SJCRH30 (cell line): Measurements from ENCODE around the gene FFAR3. TPM values are rescaled to one million over a fixed set of nuclear protein-coding genes. Genes with fewer than 3 reads are reported as not detected.
"Not testable (repeated sequence)": the region's sequence is repeated elsewhere in the genome, so short reads cannot be mapped to it uniquely, and the experiment has no call there.

Source experiments
- DNase-seq, 2 experiments: peaks; one replicate each; pipeline ENCODE4 v3.0.0-alpha.2; 2015 to 2020
- H3K27ac ChIP-seq: fragments of 250-450 bp; sonication (Bioruptor Pico); 2 replicates; pipeline ENCODE4 v1.5.1; 2020; ENCODE audit warnings: mild to moderate bottlenecking, moderate library complexity
- H3K27me3 ChIP-seq: fragments of 250-450 bp; sonication (Bioruptor Pico); 2 replicates; pipeline ENCODE4 v1.5.1; 2020; ENCODE audit warnings: mild to moderate bottlenecking, moderate library complexity
- H3K36me3 ChIP-seq: fragments of 250-450 bp; sonication (Bioruptor Pico); 2 replicates; pipeline ENCODE4 v1.5.1; 2020; ENCODE audit warnings: mild to moderate bottlenecking, moderate library complexity
- H3K4me1 ChIP-seq: fragments of 250-450 bp; sonication (Bioruptor Pico); 2 replicates; pipeline ENCODE4 v1.5.1; 2020; ENCODE audit warnings: mild to moderate bottlenecking, moderate library complexity
- H3K4me3 ChIP-seq: fragments of 250-450 bp; sonication (Bioruptor Pico); 2 replicates; pipeline ENCODE4 v1.5.1; 2020; ENCODE audit warnings: mild to moderate bottlenecking, moderate library complexity
- H3K9me3 ChIP-seq: fragments of 250-450 bp; sonication (Bioruptor Pico); replicated peaks from 2 replicates; pipeline ENCODE4 v1.5.1; 2020; ENCODE audit warnings: mild to moderate bottlenecking, moderate library complexity
- total RNA-seq: library from RNA; depleted of rRNA; stranded (reverse); fragments of >200 nt; shearing (Covaris generic); gene quantifications from 2 replicates; pipeline ENCODE4 v1.2.3, GENCODE V29; 2014

Gene FFAR3
- total RNA-seq, 1 experiment from 2014 or later, result not detected

DNA sequence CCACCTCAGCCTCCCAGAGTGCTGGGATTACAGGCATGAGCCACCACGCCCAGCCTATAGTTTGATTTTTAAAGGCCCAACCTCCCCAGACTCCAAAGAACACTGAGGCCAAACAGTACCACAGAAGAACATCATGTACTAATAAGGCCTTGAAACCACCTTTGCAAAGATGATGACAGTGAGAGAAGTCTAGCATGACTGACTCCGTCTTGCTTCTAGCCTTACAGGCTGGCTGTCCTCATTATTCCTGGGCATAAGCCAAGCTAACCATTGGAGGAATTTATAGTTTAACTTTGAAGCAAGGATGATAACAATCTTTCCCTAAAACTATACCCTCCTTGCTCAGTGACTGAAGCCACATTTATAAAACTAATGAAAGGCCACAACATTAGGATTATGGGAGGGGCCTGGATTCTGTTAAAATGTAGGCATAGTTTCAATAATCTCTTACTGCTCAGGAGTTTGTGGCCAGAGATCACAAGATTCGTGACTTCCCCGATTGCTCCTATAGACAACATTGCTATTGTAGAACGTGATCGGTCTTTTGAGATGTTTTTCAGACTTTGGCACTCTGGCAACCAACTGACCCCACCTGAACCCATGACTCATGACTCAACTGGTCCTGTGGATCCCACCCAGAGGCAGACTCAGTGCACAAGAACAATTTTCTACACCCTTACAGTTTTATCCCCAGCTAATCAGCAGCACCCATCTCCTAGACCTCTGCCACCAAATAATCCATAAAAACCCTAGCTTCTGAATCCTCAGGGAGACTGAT, 30.2 kb downstream of the FFAR3 start:
- Histone ChIP-seq H3K9me3 (peaks cover 15% of the 10 kb centered on the region), H3K36me3 (peaks cover 2% of the 10 kb centered on the region; the same call in 1 of the 2 replicates), H3K4me3 (no peak overlapping the region), H3K4me1 (no peaks in the 10 kb centered on the region), H3K27me3 (no peaks in the 10 kb centered on the region), H3K27ac (no peak overlapping the region)
- DNase-seq, result no peak

DNA sequence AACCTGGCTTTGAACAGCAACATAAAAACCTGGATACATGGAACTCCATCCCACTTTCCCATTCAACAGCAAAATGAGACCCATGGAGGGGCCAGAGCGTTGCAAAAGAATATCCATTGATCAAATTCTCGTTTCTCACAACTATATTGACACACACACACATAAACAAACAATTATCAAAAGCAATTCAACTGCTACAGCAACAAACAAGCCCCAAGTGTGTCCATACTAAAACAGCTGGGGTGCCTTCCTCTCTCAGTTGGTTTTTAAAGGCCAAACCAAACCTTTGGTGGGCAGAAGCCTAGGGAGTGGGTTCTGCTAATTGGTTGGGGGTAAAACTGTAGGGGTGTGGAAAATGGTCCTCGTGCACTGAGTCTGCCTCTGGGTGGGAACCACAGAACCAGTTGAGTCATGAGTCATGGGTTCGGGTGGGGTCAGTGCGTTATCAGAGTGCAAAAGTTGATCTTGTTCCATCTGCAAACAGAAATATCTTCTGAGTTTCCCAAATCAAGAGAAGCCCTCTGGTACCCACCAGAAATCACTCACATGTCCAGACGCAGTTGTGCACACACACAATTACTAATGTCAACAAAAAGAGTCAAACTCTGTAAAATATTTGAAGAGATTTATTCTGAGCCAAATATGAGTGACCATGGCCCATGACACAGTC, 31.1 kb downstream of the FFAR3 start:
- Histone ChIP-seq H3K4me1 (no peaks in the 10 kb centered on the region), H3K27me3 (no peaks in the 10 kb centered on the region), H3K27ac (no peak overlapping the region), H3K4me3 (no peak overlapping the region), H3K36me3 (peaks cover 2% of the 10 kb centered on the region; the same call in 1 of the 2 replicates), H3K9me3 (peaks cover 15% of the 10 kb centered on the region)
- no peak for DNase-seq

DNA sequence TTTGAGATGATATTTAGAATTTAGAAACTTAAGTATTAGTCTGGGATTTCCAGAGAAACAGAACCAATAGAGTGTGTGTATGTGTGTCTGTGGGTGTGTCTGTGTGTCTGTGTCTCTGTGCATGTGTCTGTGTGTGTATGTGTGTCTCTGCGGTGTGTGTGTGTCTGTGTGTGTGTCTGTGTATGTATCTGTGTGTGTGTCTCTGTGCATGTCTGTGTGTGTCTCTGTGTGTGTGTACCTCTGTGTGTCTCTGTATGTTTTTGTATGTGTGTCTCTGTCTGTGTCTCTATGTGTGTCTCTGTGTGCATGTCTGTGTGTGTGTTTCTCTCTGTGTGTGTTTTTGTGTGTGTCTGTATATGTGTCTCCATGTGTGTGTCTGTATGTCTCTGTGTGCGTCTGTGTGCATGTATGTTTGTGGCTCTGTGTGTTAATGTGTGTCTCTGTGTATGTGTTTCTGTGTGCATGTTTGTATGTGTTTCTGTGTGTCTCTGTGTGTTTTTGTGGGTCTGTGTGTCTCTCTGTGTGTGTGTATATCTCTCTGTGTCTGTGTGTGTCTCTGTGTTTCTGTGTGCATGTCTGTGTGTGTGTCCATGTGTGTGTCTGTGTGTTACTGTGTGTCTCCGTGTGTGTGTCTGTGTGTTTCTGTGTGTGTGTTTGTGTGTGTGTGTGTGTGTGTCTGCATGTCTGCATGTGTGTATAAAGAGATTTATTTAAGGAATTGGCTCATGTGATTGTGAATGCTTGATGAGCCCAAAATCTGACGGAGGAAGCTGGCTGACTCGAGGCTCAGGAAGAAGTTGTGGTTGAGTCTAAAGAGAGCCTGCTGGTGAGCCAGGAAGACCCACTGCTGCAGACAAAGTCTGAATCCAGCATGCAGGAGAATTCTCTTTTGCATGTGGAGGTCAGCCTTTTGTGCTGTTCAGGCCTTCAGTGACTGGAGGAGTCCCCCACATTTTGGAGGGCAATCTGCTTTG, 34.8 kb downstream of the FFAR3 start:
- no peak overlapping the region for H3K4me3 ChIP-seq

DNA sequence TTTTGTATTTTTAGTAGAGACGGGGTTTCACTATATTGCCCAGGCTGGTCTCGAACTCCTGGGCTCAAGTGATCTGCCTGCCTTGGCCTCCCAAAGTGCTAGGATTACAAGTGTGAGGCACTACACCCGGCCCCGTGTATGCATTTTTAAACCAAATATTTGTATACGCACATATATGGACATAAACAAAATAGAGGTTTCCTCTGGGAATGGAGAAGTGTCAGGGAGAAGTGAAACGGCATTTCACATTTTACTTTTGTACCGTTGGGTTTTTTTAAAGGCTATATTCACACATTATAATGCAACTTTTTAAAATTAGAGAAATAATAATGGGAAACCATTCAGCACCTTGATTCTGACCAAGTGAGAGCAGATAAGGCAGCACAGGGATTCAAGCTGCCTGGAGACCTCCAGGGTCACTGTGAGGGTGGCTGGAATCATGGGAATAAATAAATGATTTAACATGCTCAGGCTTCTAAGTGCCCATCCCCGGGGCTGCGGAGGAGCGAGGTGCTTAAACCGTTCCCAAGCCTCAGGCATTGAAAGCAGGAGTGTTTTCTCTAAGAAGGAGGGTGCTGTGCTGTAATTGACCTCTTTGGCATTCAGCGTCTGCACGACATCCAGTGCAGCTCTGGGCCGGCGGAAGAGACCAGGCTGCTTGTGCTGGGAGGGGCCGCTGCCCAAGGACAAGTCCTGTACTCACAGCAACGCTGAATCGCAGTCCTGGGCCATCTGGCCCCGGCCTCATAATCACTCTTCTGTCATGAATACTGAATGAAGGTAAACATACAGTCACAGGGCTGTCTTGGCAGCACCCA, 37.3 kb downstream of the FFAR3 start:
- Histone ChIP-seq H3K4me3 (no peak overlapping the region), H3K27ac (no peak overlapping the region), H3K4me1 (no peaks in the 10 kb centered on the region), H3K36me3 (no peaks in the 10 kb centered on the region), H3K27me3 (no peaks in the 10 kb centered on the region), H3K9me3 (no peaks in the 10 kb centered on the region)
- no peak for DNase-seq

More for the DNA sequence above, 34.8 kb downstream of the FFAR3 start:
- no peak for DNase-seq
- H3K27me3 ChIP-seq, result no peaks in the 10 kb centered on the region
- H3K36me3 ChIP-seq, result no peaks in the 10 kb centered on the region
- H3K27ac ChIP-seq, result no peak overlapping the region
- no peaks in the 10 kb centered on the region for H3K4me1 ChIP-seq
- no peaks in the 10 kb centered on the region for H3K9me3 ChIP-seq

DNA sequence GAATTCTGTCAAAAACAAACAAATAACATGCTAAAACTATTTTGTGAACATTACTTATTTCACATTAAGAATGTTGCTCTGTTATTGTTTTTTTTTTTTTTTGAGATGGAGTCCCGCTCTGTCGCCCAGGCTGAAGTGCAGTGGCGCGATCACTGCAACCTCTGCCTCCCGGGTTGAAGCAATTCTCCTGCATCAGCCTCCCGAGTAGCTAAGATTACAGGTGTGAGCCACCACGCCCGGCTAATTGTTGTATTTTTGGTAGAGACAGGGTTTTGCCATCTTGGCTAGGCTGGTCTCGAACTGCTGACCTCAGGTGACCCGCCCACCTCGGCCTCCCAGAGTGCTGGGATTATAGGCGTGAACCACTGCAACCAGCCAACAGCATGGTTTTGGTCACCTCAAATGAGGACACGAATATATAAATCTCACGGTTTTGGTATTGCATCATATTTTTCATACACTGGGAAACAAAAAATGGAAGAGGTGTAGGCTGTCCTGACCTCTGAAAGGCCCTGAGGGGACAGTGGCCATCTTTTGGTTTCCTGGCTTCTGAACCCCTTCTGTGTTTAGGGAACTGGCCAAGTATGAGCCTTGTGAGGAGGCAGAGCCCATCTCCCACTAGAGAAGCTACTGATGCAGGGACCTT, 38.1 kb downstream of the FFAR3 start:
- DNase-seq, result no peak
- H3K27me3 ChIP-seq, result 0 out of 2 replicates have a peak, but pooled peaks cover 3% of the 10 kb centered on the region
- no peaks in the 10 kb centered on the region for H3K36me3 ChIP-seq
- no peaks in the 10 kb centered on the region for H3K4me1 ChIP-seq
- no peak overlapping the region for H3K4me3 ChIP-seq
- no peak overlapping the region for H3K27ac ChIP-seq
- H3K9me3 ChIP-seq, result no peaks in the 10 kb centered on the region

DNA sequence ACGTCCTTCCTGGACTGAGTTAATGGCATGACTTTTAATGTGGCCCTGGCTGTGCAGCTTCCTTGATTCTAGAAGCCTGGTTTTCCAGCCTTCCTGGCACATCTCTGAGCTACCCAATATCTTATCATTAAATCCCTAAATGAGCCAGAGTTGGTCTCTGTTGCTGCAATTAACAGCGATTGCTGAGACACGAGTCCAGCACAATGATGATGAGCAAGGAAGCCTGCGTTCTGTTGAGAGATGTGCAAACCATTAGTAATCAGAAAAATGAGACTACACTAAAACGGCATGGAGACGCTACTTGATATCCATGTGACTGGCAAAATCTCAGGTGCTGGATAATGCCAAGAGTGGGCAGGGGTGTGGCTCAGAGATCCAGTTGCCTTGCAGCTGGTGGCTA, 38.8 kb downstream of the FFAR3 start:
- DNase-seq, result no peak
- H3K4me1 ChIP-seq, result no peaks in the 10 kb centered on the region
- H3K36me3 ChIP-seq, result no peaks in the 10 kb centered on the region
- H3K4me3 ChIP-seq, result no peak overlapping the region
- H3K27me3 ChIP-seq, result 0 out of 2 replicates have a peak, but pooled peaks cover 3% of the 10 kb centered on the region
- no peak overlapping the region for H3K27ac ChIP-seq
- no peaks in the 10 kb centered on the region for H3K9me3 ChIP-seq

DNA sequence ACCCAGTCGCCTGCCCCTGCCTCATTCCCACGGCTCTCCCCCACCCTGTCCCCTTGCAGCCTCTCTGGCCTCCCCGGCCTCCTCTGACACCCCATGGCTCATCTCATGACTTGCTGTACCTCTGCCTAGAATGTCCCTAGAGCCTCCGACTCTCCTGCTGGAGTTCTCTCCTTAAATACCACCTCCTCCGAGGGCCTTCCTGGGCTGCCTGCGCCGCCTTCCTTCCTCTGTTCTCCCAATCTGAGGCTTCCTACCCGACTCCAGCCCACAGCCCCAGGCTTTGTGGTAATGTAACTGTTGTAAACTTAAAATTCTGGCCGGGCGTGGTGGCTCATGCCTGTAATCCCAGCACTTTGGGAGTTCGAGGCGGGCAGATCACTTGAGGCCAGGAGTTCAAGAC, 40.3 kb downstream of the FFAR3 start:
- Histone ChIP-seq H3K9me3 (no peaks in the 10 kb centered on the region), H3K27ac (no peak overlapping the region), H3K36me3 (no peaks in the 10 kb centered on the region), H3K27me3 (0 out of 2 replicates have a peak, but pooled peaks cover 3% of the 10 kb centered on the region), H3K4me1 (no peaks in the 10 kb centered on the region), H3K4me3 (no peak overlapping the region)
- no peak for DNase-seq

DNA sequence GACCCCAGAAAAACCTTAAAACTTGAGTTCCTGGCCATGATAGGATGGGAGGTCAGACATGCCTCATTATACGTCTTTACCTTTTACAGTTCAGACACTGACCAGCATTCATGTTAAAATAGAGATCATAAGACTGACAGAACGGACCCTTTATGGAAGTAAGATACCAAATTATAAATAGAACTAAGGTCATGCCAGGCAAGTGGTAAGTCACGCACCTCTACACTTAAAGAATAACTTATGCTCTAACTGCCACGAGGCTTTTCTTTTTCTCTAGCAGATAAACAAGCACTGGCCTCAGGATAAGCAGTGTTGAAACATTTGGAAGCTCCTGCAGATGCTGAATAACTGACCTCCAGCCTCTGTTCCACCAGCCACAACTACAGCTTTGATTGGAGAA, 41.0 kb downstream of the FFAR3 start:
- DNase-seq, result no peak
- Histone ChIP-seq H3K4me1 (no peaks in the 10 kb centered on the region), H3K4me3 (no peak overlapping the region), H3K27me3 (0 out of 2 replicates have a peak, but pooled peaks cover 3% of the 10 kb centered on the region), H3K27ac (no peak overlapping the region), H3K36me3 (no peaks in the 10 kb centered on the region), H3K9me3 (no peaks in the 10 kb centered on the region)

DNA sequence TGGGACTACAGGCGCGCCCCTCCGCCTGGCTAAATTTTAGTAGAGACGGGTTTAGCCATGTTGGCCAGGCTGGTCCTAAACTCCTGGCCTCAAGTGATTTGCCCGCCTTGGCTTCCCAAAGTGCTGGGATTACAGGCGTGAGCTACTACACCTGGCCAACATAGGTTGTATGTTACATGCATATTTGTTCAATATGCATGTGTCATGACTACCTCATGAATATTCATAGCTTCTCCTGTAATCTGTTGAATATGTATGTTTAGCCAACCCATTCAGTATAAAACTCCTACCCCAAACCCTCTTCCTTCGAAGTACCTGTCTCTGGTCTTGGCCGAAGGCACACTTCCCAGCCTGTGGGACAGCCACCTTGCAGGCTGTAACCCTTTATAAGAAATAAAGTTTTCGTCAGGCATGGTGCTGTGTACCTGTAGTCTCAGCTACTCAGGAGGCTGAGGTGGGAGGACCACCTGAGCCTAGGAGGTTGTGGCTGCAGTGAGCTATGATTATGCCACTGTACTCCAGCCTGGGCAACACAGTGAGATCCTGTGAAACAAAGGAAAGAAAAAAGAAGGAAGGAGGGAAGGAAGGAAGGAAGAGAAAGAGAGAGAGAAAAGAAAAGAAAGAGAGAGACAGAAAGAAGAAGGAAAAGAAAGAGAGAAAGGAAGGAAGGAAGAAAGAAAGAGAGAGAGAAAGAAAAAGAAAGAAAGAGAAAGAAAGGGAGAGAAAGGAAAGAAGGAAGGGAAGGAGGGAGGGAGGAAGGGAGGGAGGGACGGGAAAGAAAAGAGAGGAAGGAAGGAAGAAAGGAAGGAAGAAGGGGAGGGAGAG, 41.9 kb downstream of the FFAR3 start:
- Histone ChIP-seq H3K4me1 (no peaks in the 10 kb centered on the region), H3K27me3 (0 out of 2 replicates have a peak, but pooled peaks cover 3% of the 10 kb centered on the region), H3K27ac (no peak overlapping the region), H3K4me3 (no peak overlapping the region), H3K36me3 (no peaks in the 10 kb centered on the region), H3K9me3 (no peaks in the 10 kb centered on the region)
- no peak for DNase-seq

DNA sequence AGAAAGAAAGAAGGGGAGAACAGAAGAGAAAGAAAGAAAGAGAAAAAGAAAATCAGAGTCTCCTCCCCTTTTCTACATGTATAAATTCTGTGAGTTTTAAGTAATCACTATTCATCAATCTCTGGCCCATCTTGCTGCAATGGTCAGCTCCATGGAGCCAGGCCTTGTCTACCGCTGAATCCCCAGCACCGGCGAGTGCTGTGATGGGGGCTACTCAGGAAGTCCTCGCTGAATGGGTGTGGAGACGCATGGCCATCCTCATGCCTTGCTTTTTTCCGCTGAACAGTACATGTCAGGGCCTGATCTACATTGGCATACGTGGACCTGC, 42.5 kb downstream of the FFAR3 start:
- no peak overlapping the region for H3K27ac ChIP-seq
- H3K36me3 ChIP-seq, result no peaks in the 10 kb centered on the region
- no peak for DNase-seq
- H3K4me1 ChIP-seq, result no peaks in the 10 kb centered on the region
- peaks cover 9% of the 10 kb centered on the region; the same call in 1 of the 2 replicates for H3K27me3 ChIP-seq
- H3K4me3 ChIP-seq, result no peak overlapping the region
- H3K9me3 ChIP-seq, result no peaks in the 10 kb centered on the region

DNA sequence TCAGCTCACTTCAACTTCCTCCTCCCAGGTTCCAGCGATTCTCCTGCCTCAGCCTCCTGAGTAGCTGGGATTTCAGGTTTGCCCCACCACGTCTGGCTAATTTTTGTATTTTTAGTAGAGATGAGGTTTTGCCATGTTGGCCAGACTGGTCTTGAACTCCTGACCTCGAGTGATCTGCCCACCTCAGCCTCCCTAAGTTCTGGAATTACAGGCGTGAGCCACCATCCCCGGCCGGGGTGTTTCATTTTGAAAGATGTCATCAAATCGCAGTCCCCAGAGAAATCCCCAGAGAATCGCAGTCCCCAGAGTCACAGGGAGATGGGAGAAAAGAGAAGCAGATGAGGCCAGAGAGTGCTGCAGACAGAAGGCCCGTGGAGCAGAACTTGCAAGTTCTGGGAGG, 43.2 kb downstream of the FFAR3 start:
- not testable (repeated sequence) for H3K4me3 ChIP-seq, DNase-seq, H3K27ac ChIP-seq, H3K27me3 ChIP-seq, H3K36me3 ChIP-seq, H3K9me3 ChIP-seq, H3K4me1 ChIP-seq

DNA sequence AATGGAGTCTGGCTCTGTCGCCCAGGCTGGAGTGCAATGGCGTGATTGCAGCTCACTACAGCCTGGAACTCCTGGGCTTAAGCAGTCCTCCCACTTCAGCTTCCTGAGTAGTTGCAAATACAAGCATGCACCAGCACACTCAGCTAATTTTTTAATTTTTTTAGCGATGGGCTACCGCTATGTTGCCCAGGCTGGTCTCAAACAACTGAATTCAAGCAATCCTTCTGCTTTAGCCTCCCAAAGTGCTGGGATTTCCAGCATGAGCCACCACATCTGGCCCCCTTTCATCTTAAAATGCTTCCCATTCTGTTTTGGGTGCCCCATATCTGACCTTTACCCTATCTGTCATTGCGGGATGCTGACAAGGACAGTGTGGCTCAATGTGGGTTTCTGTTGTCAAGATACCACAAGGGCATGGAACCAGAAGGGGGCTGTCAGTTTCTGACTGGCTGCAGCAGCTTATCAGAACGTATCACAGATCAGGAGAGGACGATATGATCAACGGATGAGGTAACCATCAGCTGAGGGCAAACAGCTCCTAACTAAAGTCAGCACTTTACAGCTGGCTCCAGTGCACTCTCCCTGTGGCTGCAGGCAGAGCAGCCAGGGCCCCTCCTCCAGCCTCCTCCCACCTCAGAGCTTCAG, 45.0 kb downstream of the FFAR3 start:
- no peaks in the 10 kb centered on the region for H3K36me3 ChIP-seq
- H3K9me3 ChIP-seq, result no peaks in the 10 kb centered on the region
- no peak overlapping the region for H3K4me3 ChIP-seq
- H3K27ac ChIP-seq, result no peak overlapping the region
- no peaks in the 10 kb centered on the region for H3K4me1 ChIP-seq
- DNase-seq, result no peak
- peaks cover 10% of the 10 kb centered on the region; the same call in 1 of the 2 replicates for H3K27me3 ChIP-seq
